ENCODE data around the gene CST4.
"Not testable (repeated sequence)": the region's sequence is repeated elsewhere in the genome, so short reads cannot be mapped to it uniquely, and the experiment has no call there.

Gene CST4

DNA sequence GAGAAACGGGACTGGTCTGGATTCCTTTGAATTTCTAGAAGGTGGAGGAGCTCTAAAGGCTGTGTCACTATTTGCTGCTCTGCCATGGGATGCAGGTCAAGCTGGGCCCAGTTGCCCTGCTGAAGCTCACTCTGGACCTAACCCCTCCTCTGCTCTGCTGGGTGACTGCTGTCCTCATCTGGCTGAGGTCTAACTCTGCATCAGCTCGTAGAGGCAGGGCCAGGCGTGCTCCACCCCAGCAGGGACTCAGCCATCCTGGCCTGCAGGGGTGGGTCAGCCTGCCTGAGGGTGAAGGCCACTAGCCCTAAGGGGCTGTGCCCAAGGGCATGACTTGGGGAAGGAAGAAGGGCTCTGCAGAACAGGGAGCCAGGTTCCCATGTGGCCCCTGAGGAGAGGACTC, 852 bp downstream of the CST4 start:
- DNase-seq (ENCODE audit: low read depth) = no peak

DNA sequence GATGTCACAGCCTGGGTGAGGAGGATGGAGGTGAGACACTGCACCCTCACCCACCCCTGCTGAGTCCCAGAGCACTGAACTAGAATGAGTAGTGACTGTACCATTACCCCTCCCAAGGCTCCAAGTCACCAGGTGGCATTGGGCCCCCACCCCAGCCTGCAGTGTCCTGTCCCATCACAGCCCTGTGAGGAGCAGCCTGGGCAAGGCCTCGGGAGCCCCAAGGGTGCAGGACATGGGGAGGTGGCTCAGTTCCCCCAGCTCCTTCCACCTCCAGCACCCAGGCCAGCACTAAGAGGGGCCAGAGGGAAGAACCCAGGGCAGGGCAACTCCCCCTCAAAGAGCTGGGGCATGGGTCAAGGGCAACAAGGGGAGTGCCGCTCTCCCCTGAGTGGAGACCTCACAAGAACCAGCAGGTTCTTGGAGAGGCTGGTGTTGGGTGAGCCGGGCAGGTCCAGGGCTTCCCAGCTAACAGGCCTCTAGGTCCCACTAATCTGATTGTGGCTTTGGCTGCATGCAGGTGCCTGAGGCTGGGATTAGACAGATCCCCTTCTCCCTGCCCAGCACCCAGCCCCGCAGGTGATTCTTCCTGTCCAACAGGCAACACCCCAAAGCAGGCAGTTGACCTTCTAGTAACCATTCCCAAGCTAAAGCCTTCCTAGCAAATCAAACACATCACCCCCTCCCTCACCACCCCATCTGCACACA, 2.6 kb downstream of the CST4 start:
- no peak for DNase-seq (ENCODE audit: low read depth)

DNA sequence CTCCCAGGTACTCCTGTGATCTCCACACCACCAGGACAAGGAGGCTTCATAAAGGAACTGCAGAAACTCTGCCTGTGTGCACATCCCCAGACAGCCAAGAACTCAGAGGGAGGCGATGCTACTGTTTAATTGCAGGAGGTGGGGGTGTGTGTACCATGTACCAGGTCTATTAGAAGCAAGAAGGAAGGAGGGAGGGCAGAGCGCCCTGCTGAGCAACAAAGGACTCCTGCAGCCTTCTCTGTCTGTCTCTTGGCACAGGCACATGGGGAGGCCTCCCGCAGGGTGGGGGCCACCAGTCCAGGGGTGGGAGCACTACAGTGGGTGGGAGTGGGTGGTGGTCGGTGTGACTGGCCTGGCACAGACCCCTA, 3.3 kb downstream of the CST4 start:
- DNase-seq (ENCODE audit: low read depth) = not testable (repeated sequence)

DNA sequence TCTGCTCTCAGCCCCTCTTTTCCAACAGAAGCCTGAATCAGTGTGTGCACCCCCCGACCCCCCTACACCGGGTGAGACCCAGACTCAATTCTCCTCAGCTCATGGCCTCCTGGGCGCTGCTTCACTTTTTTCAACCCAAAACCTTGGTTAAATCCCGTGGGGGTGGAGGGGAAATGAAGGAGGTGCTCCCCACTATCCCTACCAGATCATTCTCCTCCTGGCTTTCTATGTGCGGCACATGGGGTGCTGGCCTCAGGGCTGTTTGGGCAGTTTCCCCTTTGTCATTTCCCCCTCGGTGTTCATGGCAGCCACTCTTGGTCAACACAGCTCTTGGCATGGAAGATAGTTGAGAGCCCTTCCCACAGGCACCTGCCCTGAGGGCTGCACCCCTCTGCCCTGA, 4.6 kb downstream of the CST4 start:
- no peak for DNase-seq (ENCODE audit: low read depth)

DNA sequence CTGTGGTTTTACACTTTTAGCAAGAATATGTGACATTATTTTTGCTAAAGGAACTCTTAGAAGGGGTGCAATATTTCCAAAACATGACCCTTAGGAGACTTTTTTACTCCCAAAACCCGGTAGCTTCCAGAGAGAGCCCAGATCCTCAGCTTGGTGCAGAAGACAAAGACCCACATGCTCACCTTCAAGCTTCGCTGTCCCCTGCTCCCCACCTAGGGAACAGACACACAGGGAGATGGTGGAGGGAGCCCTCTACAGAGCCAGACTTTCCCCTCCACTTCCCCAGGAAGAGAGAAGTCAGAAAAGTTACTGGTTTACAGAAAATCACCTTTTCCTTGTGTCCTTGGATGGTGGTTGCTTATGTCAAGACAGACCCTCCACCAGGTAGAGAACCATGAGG, 5.0 kb downstream of the CST4 start:
- no peak for DNase-seq (ENCODE audit: low read depth)

DNA sequence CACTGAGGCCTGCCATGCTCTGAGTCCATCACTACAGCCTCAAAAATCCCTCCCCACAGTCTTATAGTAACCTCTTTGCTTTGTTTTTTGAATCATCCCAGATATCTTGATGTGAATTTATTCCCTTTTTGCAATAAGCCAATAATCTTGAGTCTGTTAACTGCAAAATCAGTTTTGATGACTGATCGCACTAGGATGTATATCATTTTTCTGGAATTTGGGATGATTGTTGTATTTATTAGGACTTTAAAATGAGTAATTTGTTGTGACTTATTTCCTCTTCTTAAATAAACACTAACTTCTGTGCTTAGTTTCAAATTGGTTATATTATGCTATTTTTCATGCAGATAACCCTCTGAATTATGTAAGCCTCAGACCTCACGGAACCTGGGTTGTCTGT, 5.6 kb downstream of the CST4 start:
- no peak for DNase-seq (ENCODE audit: low read depth)

DNA sequence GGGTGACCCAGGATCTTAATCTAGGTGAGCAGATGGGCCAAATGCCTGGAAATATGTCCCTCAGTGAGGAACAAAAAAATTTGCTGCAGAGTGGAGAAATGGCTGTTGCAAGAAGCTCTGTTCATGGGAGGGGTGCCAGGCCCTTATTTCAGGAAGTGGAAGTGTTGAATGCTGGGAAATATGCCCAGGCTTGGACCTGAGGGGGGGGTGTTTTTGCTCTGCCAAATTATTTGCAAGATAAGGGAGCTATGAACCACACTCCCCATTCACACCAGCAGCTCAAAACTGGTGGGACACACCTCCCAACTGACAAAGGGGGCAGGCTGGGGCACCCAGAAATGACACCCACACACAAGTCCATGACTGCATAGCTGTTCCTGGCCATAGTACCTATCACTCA, 8.7 kb downstream of the CST4 start:
- DNase-seq (ENCODE audit: low read depth) = no peak

DNA sequence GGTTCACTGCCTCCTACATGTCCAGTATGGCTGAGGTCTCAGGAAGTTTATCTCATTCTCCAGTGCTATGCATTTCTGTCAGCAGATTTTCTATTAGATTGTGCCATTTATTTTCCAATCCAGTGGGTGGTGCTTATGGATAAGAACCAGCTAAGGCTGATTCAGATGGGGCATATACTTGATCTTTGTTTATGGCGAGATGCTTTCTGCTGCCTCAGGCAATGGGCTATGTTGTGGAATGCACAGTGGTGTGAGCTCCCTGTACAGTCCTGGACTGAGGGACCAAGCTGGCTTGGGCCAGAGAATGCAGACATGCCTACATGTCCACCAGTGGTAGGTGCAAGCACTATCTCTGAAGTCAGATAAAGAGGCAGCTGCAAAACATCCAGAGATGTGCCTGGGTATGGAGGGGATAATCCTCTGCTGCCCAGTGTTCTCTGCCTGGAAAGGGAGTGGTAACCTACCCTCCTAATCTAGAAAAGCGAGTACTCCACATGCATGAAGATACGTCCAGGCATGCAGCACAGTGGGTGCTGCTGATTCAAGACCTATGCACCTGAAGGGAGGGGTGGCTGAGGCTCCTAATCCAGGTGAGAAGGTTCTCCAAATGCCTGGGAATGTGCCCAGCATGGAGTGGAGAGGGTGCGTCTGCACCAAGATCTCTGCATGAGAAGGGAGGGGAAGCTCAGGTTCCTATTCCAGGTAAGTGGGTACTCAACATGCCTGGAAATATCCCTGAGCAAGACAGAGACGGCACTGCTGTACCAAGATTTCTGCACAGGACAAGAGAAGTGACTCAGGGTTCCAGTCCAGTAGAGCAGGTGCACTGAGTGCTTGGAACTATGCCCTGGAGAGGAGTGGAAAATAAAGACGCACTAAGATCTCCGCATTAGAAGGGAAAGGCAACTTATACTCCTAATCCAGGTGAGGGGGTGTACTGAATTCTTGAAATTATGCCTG, 9.4 kb downstream of the CST4 start:
- DNase-seq (ENCODE audit: low read depth) = no peak

DNA sequence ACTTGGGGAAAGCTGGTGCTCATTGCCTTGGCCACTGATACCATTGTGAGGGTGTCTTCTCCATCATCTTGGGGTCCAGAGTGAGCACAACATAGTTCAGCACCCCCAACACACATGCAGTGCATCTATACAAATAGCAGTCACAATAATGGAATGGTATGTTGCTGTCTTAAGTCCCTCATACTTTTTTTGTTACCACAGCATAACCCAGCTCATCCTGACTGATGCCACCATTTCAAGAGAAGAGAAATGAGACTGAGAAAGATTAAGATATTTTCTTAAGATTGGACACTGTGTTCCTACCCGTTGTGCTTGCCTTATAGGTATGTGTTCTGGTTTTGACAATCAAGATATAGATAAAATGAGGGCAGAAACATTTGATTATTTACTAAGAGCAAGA, 15.6 kb downstream of the CST4 start:
- DNase-seq (ENCODE audit: low read depth) = no peak

DNA sequence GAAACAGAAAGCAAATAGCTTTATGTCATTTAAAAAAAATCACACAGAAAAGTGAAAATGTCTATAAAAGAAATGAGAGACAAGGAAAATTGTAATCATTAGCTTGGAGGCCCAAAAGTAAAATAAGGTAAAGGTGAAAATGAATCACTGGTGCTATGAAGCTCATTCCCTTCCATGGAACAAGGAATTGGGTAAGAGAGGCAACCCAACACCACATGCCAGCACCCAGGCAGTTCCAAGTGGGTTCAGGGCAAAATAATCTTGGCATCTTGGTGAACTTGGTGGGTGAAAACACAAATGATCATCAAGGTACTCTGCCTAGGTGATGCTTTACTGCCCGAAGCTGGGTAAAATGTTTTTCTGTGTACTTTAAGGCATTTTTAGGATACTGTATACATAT, 16.7 kb downstream of the CST4 start:
- no peak for DNase-seq (ENCODE audit: low read depth)

DNA sequence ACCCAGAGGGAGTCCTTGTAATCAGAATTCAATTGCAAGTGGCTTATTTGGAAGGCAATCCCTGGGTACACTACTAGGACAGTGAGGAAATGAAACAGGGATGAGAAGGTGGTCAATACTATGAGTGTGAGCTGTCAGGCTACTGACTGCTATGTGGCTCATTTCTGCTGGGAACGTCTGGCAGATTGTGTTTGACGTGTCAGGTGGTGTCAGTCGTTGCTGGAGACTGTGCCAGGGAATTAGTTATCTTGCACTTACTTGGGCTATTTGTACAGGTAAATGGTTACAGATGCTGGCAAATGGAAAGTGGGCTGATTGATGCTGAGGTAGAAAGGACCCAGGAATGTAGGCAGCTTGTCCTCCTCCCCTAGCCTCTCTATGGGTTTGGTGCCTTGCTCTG, 17.4 kb downstream of the CST4 start:
- no peak for DNase-seq (ENCODE audit: low read depth)

DNA sequence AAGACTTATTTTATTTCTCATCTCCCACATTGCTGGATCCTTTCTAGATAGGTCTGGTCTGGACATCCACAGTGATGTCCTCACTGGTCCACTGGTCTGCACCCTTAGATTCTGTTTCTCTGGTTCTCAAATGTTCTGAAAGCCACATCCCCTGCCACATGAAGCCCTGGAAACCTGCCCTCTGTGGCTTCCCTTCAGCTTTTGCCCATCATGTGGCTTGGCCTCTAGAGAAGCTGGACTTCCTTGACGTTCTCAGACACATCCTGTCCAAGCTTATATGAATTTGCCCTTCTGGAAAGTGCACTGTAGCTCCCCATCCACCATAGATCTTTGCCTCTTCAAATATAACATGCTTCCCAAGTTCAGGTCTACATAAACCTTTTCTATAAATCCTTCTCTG, 18.5 kb downstream of the CST4 start:
- no peak for DNase-seq (ENCODE audit: low read depth)

DNA sequence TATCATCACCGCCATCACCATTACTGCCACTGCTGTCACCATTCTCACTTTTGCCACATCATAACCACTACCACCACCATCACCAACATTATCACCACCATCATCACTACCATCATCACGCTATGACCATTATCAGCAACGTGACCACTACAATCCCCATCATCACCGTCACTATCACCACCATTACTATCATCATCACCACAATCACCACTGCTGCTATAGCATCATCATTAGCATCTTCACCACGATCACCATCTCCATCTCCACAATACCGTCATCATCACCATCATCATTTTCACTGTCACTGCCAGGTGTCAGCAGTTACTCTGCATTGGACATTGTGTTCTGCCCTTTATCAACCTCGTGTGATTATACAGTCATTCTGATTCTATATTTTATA, 19.0 kb downstream of the CST4 start:
- DNase-seq (ENCODE audit: low read depth) = no peak

DNA sequence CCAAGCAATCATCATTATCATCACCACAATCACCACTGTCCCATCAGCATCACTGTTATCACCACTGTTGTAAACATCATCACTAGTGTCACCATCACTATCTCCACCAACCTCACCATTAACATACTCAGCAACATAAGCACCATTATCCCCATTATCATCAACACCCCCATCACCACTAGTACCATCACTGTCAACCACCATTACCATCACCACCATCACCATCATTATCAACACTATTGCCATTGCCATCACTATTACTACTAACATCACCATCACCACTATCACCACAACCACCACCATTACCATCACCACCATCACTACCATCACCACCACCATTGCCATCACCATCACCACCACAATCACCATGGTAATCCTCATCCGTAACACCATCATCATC, 19.5 kb downstream of the CST4 start:
- no peak for DNase-seq (ENCODE audit: low read depth)

DNA sequence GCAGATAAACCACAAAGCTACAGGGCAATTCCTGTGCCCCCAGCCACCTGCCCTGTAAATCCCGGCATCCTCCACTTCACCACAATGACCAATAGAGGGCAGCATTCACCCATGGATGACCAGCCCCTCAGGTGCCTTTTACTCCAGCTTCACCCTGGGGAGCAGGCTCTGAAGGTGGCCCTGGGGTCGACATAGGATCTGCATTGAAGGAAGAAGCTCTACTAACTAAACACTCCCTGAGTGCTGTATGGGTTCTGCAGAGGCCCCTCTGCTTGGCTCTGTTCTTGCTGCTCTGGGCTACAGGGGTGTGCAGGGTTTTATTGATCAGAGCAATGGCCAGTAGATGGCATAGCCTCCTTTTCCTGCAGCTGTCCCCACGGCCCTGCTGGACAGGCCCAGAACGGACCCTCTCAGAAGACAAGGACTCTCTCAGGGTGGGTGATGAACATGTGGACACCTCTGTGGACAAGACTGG, 20.3 kb downstream of the CST4 start:
- DNase-seq (ENCODE audit: low read depth) = peak; percentile 21

DNA sequence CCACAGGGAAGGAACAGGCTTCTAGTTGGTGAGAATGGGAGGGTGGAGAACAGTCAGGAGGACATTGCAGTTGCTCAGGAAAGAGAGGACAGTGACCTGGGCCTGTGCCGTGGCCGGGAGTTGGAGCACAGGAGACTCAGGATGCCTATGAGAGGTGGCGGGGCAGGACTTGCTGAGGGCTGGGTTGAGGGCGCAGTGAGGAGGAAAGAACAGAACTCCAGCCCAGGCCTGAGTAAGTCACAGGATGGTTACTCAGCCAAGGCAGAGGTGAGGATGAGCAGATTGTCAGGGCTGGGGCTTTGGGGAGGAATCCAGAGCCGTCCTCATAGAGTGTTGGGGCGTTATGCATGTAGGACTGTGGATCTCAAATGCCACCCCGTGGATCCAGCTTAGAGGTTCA, 21.2 kb downstream of the CST4 start:
- DNase-seq (ENCODE audit: low read depth) = no peak

DNA sequence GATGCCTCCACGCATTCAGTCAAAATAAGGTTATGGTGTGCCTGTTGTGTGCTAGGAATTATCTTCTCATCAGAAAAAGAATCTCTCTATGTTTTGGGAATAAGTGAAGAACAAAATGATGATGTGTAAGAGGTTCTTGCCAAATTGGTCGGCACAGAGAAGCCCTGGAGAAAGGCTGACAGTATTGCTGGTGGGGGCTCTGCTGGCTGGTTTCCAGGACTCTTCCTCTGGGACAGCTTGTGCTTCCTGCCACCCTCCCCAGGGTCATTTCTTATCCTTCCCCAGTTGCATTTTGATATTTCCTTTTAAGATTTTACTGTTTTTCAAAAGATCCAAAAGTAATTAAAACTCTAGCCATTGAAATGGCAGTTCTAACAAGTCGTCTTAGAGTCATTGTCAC, 22.1 kb downstream of the CST4 start:
- no peak for DNase-seq (ENCODE audit: low read depth)

DNA sequence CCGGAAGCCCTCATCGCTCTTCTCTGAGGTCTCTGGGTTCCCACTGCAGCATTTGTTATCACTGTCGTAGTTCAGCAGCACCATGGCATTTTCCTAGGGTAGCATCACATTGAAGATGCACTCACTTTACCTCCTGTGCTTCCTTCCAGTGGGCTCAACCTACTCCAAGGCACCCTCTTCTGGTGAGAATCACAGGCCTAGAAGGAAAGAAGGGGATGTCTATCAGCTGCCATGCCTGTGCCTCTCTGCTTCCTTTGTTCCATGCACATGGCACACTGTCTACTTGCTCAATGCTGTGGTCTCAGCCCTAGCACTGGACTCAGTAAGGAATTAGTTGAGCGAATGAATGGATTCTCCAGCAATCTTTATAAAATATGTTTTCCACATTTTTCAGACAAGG, 22.6 kb downstream of the CST4 start:
- DNase-seq (ENCODE audit: low read depth) = no peak

DNA sequence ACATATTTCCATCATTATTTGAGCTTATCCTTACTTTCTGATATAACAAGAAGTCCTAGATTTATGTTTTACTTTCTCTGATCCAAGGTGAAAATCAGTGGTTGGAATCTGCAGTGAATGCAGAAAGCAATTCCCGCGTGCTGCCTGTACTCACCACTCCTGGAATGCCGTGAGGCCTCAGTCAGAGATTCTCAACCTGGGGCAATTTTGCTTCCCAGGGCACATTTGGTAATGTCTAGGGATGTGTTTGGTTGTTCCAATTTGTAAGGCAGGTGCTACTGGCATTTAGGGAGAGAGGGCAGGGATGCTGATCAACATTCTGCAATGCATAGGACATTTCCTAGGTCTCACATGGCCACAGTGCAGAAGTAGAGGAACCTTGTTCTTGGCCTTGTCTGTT, 23.9 kb downstream of the CST4 start:
- DNase-seq (ENCODE audit: low read depth) = no peak

DNA sequence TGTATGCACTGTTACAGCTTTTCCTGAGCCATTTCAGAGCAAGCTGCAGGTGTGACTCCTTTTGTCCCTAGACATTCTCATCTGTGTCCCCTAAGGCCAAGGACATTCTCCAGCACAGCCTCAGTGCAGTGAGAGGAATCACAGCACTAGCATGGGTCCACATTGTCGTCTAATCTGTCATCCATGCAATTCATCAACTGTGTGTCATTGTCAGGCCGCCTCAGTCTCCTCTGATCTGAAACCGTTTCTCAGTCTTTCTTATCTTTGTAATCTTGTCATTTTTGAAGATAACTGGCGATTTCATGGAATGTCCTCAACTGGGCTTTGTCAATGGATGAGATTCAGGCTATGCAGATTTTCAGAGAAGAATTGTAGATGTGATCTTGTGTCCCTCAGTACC, 24.8 kb downstream of the CST4 start:
- DNase-seq (ENCODE audit: low read depth) = not testable (repeated sequence)

DNA sequence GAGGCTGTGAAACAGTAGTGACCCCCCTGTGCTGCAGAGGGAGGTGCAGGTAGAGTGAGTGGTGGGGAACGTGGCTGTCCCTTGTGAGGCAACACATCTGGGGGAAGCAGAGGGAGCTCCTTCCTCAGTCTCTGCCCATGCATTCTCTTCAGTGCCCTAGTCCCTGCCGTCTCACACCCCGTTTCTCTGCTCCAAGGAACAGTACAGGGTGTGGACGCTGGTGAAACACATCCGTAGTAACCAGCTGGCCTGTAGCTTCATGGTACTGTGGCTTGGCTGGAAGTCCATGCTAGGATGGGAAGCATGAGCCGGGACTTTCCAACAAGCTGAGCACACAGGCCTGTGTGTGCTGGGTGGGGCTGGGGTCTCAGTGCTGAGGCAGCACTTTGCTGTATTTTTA, 25.7 kb downstream of the CST4 start:
- DNase-seq (ENCODE audit: low read depth) = no peak

DNA sequence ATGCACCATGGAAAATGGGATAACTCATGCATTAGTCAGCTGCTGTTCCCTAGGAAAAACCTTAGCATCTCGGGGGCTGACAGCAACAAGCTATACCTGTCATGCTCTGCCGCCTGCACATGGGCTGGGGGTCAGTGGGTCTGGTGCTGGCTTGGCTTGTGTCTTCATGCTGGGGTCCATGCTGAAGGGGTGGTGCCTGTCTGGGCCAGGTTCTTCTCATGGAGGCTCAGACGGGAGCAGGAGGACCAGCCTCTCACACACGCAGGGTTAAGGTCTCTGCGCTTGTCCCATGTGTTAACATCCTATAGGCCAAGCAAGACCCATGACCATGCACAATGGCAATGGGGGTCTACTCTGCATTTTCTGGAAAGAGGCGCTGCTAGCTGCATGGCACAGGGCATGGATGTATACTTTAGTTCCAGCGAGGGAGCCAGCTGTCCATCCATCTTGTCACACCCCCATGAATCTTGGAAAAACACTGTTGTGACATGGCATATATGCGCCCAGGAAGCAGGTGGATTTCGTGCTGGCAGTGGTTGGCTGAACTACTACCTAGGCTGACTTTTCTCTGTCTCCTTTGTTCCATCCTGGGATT, 26.5 kb downstream of the CST4 start:
- DNase-seq (ENCODE audit: low read depth) = no peak

DNA sequence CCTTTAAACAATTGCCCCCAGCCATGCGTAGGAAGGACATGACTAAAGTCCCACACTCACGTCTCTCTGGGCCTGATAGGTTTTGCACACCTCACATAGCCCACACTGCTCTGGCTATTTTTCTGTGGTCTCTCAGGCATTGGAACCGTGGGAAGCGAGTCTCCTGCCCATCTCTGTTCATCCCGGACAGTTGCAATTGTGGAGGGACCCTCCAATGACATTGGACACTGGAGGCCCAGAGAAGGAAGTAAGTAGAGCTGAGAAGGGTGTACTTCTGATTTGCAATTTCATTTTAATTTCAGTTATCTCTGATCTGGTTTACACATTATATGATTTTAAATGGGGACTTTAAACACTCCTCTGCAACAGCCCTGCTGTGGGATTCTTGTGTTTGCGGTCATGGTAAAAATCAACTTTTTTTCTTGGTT, 27.8 kb downstream of the CST4 start:
- no peak for DNase-seq (ENCODE audit: low read depth)

All from activated T-cell treated with anti-CD3 and anti-CD28 coated beads for 24 hours (primary cell).